Endothelial cell of umbilical vein (primary cell): ENCODE data around the gene BANF2. TPM values are rescaled to one million over a fixed set of nuclear protein-coding genes. Genes with fewer than 3 reads are reported as not detected.

Experiments used
- BruUV-seq: library from RNA; stranded (reverse); fragments of 400-500 nt; replicated peaks from 2 replicates; lab custom pipeline; 2021; lab: Mats Ljungman, UMichigan
- CTCF ChIA-PET: fragments of 300-600, 350-600 bp; sonication (Branson Sonifier 250); formaldehyde crosslinking; loops from one replicate; lab custom pipeline; 2021; ENCODE audit warnings: antibody characterized with exemption, inconsistent platforms; lab: Charles Lee
- POLR2A ChIA-PET: fragments of 300-600, 350-600 bp; sonication (Branson Sonifier 250); formaldehyde crosslinking; loops from one replicate; lab custom pipeline; 2021; ENCODE audit warnings: antibody characterized with exemption, inconsistent platforms; lab: Charles Lee
- DNase-seq: peaks from one replicate; pipeline ENCODE4 v3.0.0-alpha.2; 2011; ENCODE audit warnings: low read depth, low spot score
- FAIRE-seq: peaks from 2 replicates; lab custom pipeline; 2011; peaks lifted over from hg19 to GRCh38; lab: Jason Lieb, UNC
- H2AFZ ChIP-seq: 2 replicates; pipeline ENCODE4 v1.6.0; 2012; ENCODE audit warnings: low read depth, low read length, control low read depth, inconsistent platforms
- H3K27ac ChIP-seq: 2 replicates; pipeline ENCODE4 v1.5.1; 2011; ENCODE audit warnings: low read depth, mild to moderate bottlenecking, control low read depth, low read length, moderate library complexity; ENCODE audit not compliant: insufficient read depth
- H3K27me3 ChIP-seq, 2 experiments: 2 replicates each; pipeline versions ENCODE4 v1.6.0 to v1.6.1; 2011; ENCODE audit warnings: low read length in 2 of 2, mixed read lengths in 1 of 2; ENCODE audit not compliant: control insufficient read depth in 2 of 2, insufficient read depth in 2 of 2
- H3K36me3 ChIP-seq, 2 experiments: 2 replicates in 1 of 2; 3 replicates in 1 of 2; pipeline ENCODE4 v1.5.1; 2011; ENCODE audit warnings: low read length in 2 of 2, mild to moderate bottlenecking in 1 of 2, moderate library complexity in 1 of 2; ENCODE audit not compliant: control insufficient read depth in 2 of 2, insufficient read depth in 2 of 2; ENCODE audit errors: extremely low read depth in 1 of 2
- H3K4me1 ChIP-seq: 3 replicates; pipeline ENCODE4 v1.5.1; 2011; ENCODE audit warnings: mild to moderate bottlenecking, low read length; ENCODE audit not compliant: control insufficient read depth, insufficient read depth; ENCODE audit errors: extremely low read depth
- H3K4me2 ChIP-seq: 2 replicates; pipeline ENCODE4 v1.6.1; 2011; ENCODE audit warnings: low read length, control low read depth, mixed read lengths; ENCODE audit not compliant: insufficient read depth
- H3K4me3 ChIP-seq, 3 experiments: fragments of 200-600 bp in 1 of 3; sonication (generic), shearing (Covaris generic) in 1 of 3; replicated peaks in 1 of 3; 2 replicates each; pipeline ENCODE4 v1.5.1; 2011 to 2016; ENCODE audit warnings: control low read depth in 3 of 3, low read length in 3 of 3, mild to moderate bottlenecking in 2 of 3, inconsistent platforms in 1 of 3, low read depth in 1 of 3, moderate library complexity in 1 of 3; ENCODE audit not compliant: insufficient read depth in 1 of 3
- H3K79me2 ChIP-seq: 2 replicates; pipeline ENCODE4 v1.6.0; 2012; ENCODE audit warnings: low read length, inconsistent platforms; ENCODE audit not compliant: control insufficient read depth, insufficient read depth
- H3K9ac ChIP-seq: replicated peaks from 2 replicates; pipeline ENCODE3; 2011; ENCODE audit warnings: low read length, control low read depth; ENCODE audit not compliant: insufficient read depth; ENCODE audit errors: extremely low read depth
- H3K9me1 ChIP-seq: replicated peaks from 3 replicates; pipeline ENCODE4 v1.6.0; 2011; ENCODE audit warnings: mild to moderate bottlenecking, low read length; ENCODE audit not compliant: control insufficient read depth, insufficient read depth; ENCODE audit errors: extremely low read depth
- H3K9me3 ChIP-seq: replicated peaks from 2 replicates; pipeline ENCODE4 v1.5.1; 2012; ENCODE audit warnings: low read length, inconsistent platforms; ENCODE audit not compliant: control insufficient read depth, insufficient read depth
- H4K20me1 ChIP-seq: replicated peaks from 2 replicates; pipeline ENCODE3; 2011; ENCODE audit warnings: mild to moderate bottlenecking, low read length; ENCODE audit not compliant: control insufficient read depth, insufficient read depth; ENCODE audit errors: extremely low read depth
- CTCF ChIP-seq, 2 donors: IDR thresholded peaks; 1 replicate in 1 of 2; 2 replicates in 1 of 2; pipeline ENCODE4 v1.5.1; 2011; ENCODE audit warnings: low read length in 2 of 2, mild to moderate bottlenecking in 2 of 2, moderate library complexity in 2 of 2, control low read depth in 1 of 2, inconsistent platforms in 1 of 2, low read depth in 1 of 2; ENCODE audit not compliant: insufficient read depth in 1 of 2; ENCODE audit errors: extremely low read depth in 1 of 2
- EZH2 ChIP-seq: IDR thresholded peaks from 2 replicates; pipeline ENCODE4 v1.6.1; 2012; ENCODE audit warnings: borderline replicate concordance, low read depth, mild to moderate bottlenecking, moderate library complexity, low read length, inconsistent platforms; ENCODE audit not compliant: severe bottlenecking
- FOS ChIP-seq: IDR thresholded peaks from 2 replicates; pipeline ENCODE4 v1.6.1; 2011; ENCODE audit warnings: mild to moderate bottlenecking, low read length, moderate library complexity, borderline replicate concordance; ENCODE audit not compliant: insufficient read depth
- GATA2 ChIP-seq: IDR thresholded peaks from 2 replicates; pipeline ENCODE4 v1.7.0; 2011; ENCODE audit warnings: low read depth, mild to moderate bottlenecking, moderate library complexity, mixed read lengths, low read length; ENCODE audit not compliant: insufficient read length, insufficient read depth
- JUN ChIP-seq: IDR thresholded peaks from 2 replicates; pipeline ENCODE4 v1.6.1; 2011; ENCODE audit warnings: borderline replicate concordance, low read depth; ENCODE audit not compliant: insufficient read length, insufficient read depth
- MAX ChIP-seq: IDR thresholded peaks from 2 replicates; pipeline ENCODE4 v1.6.1; 2011; ENCODE audit not compliant: insufficient read depth, insufficient read length
- MYC ChIP-seq: IDR thresholded peaks from one replicate; pipeline ENCODE4 v1.6.1; 2011; ENCODE audit warnings: mild to moderate bottlenecking, low read depth, low read length
- POLR2A ChIP-seq: IDR thresholded peaks from 2 replicates; pipeline ENCODE4 v1.6.1; 2012; ENCODE audit warnings: low read depth, mild to moderate bottlenecking, control low read depth, low read length
- POLR2AphosphoS5 ChIP-seq: IDR thresholded peaks from 2 replicates; pipeline ENCODE4 v1.6.1; 2012; ENCODE audit warnings: low read depth, mild to moderate bottlenecking, control low read depth, low read length, moderate library complexity; ENCODE audit not compliant: insufficient read depth
- dilution Hi-C: fragments of 300-500 bp; cut with MboI; formaldehyde crosslinking; loops from one replicate; pipeline ENCODE4 v1.15.0; 2019; ENCODE audit warnings: low sequenced_read_pairs; ENCODE audit not compliant: extremely low pct_ligation_motif_present
- intact Hi-C: fragments of 100-400 bp; cut with micrococcal nuclease; formaldehyde crosslinking; loops from one replicate; pipeline ENCODE4 v1.10.0; 2022
- polyA plus RNA-seq, 4 experiments: library from polyadenylated mRNA; depleted of rRNA in 3 of 4; stranded (reverse) in 3 of 4; unstranded in 1 of 4; fragments of >200 nt; gene quantifications; 2 replicates each; pipeline versions ENCODE4 v1.2.1 to v1.2.3, GENCODE V29; 2011 to 2012; ENCODE audit warnings: missing spikeins in 1 of 4
- total RNA-seq: library from RNA; stranded (reverse); gene quantifications from 2 replicates; pipeline ENCODE4 v1.2.3, GENCODE V29; 2021

The BANF2 gene
- total and polyA plus RNA-seq, 2 donors (not counting 3 experiments of a cell fraction or from before 2014, with no cell fraction given) = not detected

GRCh38 chr20:17651129-17651759, 48.5 kb upstream of the BANF2 start:
- Histone ChIP-seq H3K4me1 (peaks cover 13% of the 10 kb centered on the region), H3K36me3 (peaks cover 12 to 14% of the 10 kb centered on the region in 2 experiments), H3K4me3 (no peak overlapping the region), H3K27ac (no peak overlapping the region), H3K9me3 (no peaks in the 10 kb centered on the region), H3K9ac (no peak overlapping the region), H2AFZ (no peak overlapping the region), H4K20me1 (no peaks in the 10 kb centered on the region), H3K79me2 (peaks cover 64% of the 10 kb centered on the region), H3K9me1 (no peaks in the 10 kb centered on the region), H3K27me3 (no peaks in the 10 kb centered on the region), H3K4me2 (no peak overlapping the region)
- ChIA-PET CTCF (interaction anchor here (1.0 to 3.9 kb wide), 8 partner anchors 16 to 288 kb away, joined by 3 to 19 read pairs (median 3); no protein-coding TSS in a partner anchor), POLR2A (interaction anchor here (0.6 kb wide), 1 partner anchor 185 kb away, joined by 6 read pairs; no protein-coding TSS in a partner anchor)
- intact Hi-C loops = no loop called here
- BruUV-seq = no TSS peak
- no peak for FAIRE-seq
- dilution Hi-C loops = no loop called here
- no peak for DNase-seq
- no peak for TF ChIP-seq EZH2
- TF ChIP-seq GATA2 = no peak
- no peak for TF ChIP-seq POLR2A
- TF ChIP-seq POLR2AphosphoS5 = no peak
- TF ChIP-seq MAX = no peak
- TF ChIP-seq CTCF (IDR thresholded peaks at IDR 0.05; ENCODE audit: extremely low read depth in 1 of 2, insufficient read depth in 1 of 2, low read depth in 1 of 2, low read length in 2 of 2) = no peak
- no peak for TF ChIP-seq FOS
- no peak for TF ChIP-seq JUN
- no peak for TF ChIP-seq MYC
